ENCODE data around the gene OTUD5. TPM values are rescaled to one million over a fixed set of nuclear protein-coding genes. Genes with fewer than 3 reads are reported as not detected.
A peak's percentile ranks its signal among the peaks of the same experiment; 100 is the strongest.

OTUD5 gene
- total RNA-seq, 1 donor: 55.5 TPM

DNA sequence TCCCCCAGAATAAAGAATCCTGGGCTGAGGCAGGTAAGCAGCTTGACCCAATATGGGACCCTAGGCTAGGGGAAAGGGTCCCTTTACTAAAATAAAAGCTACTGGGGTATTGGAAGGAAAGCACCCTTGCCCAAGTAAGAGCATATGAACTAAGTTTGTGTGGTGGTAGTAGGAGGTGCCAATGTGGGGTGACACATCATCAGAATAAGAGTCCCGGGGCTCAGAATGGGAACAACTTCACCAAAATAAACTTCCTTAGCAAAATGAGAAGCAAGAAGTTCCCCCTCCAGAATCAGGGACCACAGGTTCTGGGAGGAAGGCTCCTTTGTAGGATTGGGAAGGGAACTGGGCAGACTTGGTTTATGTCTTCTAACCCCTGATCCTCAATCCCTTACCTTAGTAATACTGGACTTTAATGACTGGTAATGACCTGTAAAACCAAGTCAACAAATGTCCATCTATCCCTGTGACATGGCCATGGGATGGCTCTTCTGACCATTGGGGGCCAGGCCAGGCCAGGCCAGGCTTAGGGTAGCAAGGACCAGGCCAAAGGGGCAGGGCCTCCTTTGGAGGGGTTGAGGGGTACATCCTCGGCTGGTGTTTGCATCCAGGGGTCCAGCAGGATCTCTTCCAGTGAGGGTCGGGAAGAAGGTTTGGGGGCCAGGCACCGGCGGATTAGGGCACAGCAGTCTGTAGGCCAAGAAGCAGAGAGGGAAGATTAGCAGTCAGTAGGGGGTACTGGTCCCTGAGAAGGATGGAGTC lies 43.6 kb downstream of the OTUD5 start:
- no peak for DNase-seq (ENCODE audit: low read depth in 2 of 3, low spot score in 2 of 3)

DNA sequence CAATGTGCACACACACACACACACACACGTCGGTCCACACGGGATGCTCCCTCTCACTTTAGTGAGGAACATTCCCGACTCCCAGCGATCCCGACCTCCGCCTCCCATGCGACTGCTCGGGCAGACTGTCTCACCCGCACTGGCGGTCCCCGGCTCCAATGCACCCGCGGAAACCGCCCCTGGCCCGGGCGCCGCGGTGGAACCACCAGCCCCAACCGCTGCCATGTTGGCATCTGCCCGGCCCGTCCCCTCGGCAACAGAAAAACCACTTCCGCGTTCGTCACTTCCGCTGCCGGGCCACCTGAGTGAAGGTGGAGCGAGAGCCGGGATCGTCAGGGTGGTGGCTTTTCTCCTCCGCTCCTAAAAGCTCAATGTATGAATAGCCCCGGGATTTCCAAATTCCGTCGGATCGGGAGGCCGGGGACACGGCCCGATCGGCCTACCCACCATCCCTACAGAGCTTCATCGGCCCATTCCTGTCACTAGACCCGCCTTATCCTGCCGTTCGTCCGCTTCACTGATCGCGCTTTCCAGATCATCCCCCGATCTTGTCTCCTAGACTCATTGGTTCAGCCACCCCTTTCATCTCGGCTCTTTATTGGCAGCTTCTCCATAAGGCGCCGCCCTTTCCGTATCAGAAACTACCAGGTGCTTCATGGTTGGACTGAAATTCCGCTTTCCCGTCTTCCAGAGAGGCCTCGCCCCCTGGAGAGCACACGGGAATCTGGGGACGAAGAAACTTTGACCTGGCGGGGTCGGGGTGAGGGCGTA lies 45.8 kb downstream of the OTUD5 start, which contains the start of gene SLC35A2:
TSS of gene SLC35A2 (minus strand) at position 235 of the 771 bp plus-strand sequence. CDS start at position 225, 10 bp downstream.
- DNase-seq (ENCODE audit: low read depth in 2 of 3, low spot score in 2 of 3): peak; percentile 68 to 86 (median 80)

GRCh38 chrX:48910926-48911411 lies 46.4 kb downstream of the OTUD5 start:
- peak in 2 of 3 donors; percentile 39 to 50 for DNase-seq (ENCODE audit: low read depth in 2 of 3, low spot score in 2 of 3)

GRCh38 chrX:48909703-48910294 lies 47.6 kb downstream of the OTUD5 start:
- DNase-seq (ENCODE audit: low read depth in 2 of 3, low spot score in 2 of 3): no peak

GRCh38 chrX:48908600-48908999 lies 48.8 kb downstream of the OTUD5 start:
- no peak for DNase-seq (ENCODE audit: low read depth in 2 of 3, low spot score in 2 of 3)

GRCh38 chrX:48905090-48905790 lies 52.2 kb downstream of the OTUD5 start:
- no peak for DNase-seq (ENCODE audit: low read depth in 2 of 3, low spot score in 2 of 3)

DNA sequence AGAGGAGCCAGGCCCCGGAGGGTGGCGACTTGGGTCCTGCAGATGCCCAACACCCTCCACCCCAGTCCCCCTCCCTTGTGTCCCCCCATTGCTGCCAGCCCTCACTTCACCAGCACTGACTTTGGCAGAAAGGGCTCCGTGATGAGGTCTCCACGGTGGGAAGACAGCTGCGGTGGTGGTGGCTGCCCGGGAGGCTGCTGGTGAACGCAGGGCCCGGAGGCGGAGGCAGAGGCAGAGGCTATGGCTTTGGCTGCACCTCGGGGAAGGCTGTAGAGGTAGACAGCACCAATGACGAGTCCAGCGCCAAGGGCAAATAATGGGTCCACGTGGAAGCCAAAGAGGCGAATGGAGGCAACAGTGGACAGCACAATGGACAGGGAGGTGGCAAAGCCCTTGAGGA lies 52.8 kb downstream of the OTUD5 start:
- DNase-seq (ENCODE audit: low read depth in 2 of 3, low spot score in 2 of 3): no peak

- no peak for DNase-seq (ENCODE audit: low read depth in 2 of 3, low spot score in 2 of 3)
Observed at GRCh38 chrX:48904180-48904579, 53.2 kb downstream of the OTUD5 start.

GRCh38 chrX:48903290-48903689 lies 54.1 kb downstream of the OTUD5 start:
- no peak for DNase-seq (ENCODE audit: low read depth in 2 of 3, low spot score in 2 of 3)

DNA sequence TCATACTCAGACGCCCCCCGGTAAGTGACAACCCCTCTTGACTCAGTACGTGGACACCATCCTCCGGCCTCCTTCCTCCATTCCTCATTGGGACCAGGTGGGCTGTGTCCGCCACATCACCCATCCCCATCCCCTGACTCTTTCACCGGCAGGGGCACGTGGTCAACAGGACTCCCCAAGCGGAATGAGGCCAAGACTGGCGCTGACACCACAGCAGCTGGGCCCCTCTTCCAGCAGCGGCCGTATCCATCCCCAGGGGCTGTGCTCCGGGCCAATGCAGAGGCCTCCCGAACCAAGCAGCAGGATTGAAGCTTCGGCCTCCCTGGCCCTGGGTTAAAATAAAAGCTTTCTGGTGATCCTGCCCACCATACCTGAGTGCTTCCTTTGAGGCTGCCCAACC lies 54.6 kb downstream of the OTUD5 start:
- no peak for DNase-seq (ENCODE audit: low read depth in 2 of 3, low spot score in 2 of 3)

GRCh38 chrX:48902135-48902534 lies 55.3 kb downstream of the OTUD5 start:
- no peak for DNase-seq (ENCODE audit: low read depth in 2 of 3, low spot score in 2 of 3)

GRCh38 chrX:48901069-48901468 lies 56.3 kb downstream of the OTUD5 start:
- no peak for DNase-seq (ENCODE audit: low read depth in 2 of 3, low spot score in 2 of 3)

GRCh38 chrX:48899078-48899410 lies 58.4 kb downstream of the OTUD5 start:
- no peak for DNase-seq (ENCODE audit: low read depth in 2 of 3, low spot score in 2 of 3)

GRCh38 chrX:48897625-48898306 lies 59.6 kb downstream of the OTUD5 start, which contains the start of the genes PQBP1 and TIMM17B:
Gene PQBP1 (plus strand): TSS chrX:48897930. CDS start chrX:48898510, 580 bp downstream.
Gene TIMM17B (minus strand): TSS chrX:48897768. CDS start chrX:48897749, 19 bp downstream.
- DNase-seq (ENCODE audit: low read depth in 2 of 3, low spot score in 2 of 3): peak; percentile 72 to 96 (median 92)

DNA sequence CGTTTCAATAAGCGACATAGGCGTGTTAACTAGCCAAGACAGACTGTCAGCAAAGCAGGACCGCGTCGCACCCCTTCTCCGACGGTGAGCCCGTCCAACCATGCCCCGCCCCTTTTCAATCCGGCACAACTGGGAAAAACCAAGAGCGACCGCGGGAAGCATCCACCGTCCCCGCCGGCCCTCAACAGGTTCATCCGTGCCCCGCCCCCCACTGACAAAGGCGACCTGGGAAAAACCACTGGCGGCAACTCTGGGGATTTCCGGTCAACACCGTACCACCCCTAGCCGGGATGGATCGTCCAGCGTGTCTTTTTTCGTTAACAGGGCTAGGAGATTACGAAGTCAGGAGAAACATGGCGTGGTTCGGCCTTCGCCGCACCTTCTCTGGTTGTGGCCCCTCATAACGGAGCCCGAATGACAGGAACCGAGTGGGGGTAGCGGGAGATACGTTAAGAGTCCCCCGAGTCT lies 60.2 kb downstream of the OTUD5 start:
- peak in 2 of 3 donors; percentile 73 to 80 for DNase-seq (ENCODE audit: low read depth in 2 of 3, low spot score in 2 of 3)

- DNase-seq (ENCODE audit: low read depth in 2 of 3, low spot score in 2 of 3): no peak
Observed at GRCh38 chrX:48896611-48897011, 60.8 kb downstream of the OTUD5 start.

GRCh38 chrX:48894891-48895290 lies 62.5 kb downstream of the OTUD5 start:
- no peak for DNase-seq (ENCODE audit: low read depth in 2 of 3, low spot score in 2 of 3)

- no peak for DNase-seq (ENCODE audit: low read depth in 2 of 3, low spot score in 2 of 3)
Observed at GRCh38 chrX:48893556-48894348, 63.7 kb downstream of the OTUD5 start.

GRCh38 chrX:48892896-48893295 lies 64.5 kb downstream of the OTUD5 start:
- DNase-seq (ENCODE audit: low read depth in 2 of 3, low spot score in 2 of 3): no peak

Measured in hematopoietic multipotent progenitor cell (in vitro differentiated cells).